ENCODE measurements around the gene USP44. TPM values are rescaled to one million over a fixed set of nuclear protein-coding genes. Genes with fewer than 3 reads are reported as not detected.

Gene USP44
- total and polyA plus RNA-seq, 2 of the 4 experiments (the other 2 are of a cell fraction) = 13.0 to 33.5 TPM

- Histone ChIP-seq H3K18ac (ENCODE audit: low read depth, low read length) (no peak overlapping the region), H3K9me1 (ENCODE audit: insufficient read depth, low read length) (no peaks in the 10 kb centered on the region; the same call in none of the 2 replicates), H4K20me1 (ENCODE audit: insufficient read depth, low read length) (no peaks in the 10 kb centered on the region; the same call in 1 of the 2 replicates), H3K79me1 (ENCODE audit: low read depth in 1 of 2, low read length in 2 of 2) (peaks cover 26 to 36% of the 10 kb centered on the region in 2 experiments), H2BK5ac (ENCODE audit: low read depth, low read length, poor library complexity, severe bottlenecking) (no peak overlapping the region), H3K27me3 (ENCODE audit: control insufficient read depth, insufficient read depth, low read length) (no peaks in the 10 kb centered on the region), H4K91ac (ENCODE audit: insufficient read depth, low read depth, low read length) (no peak overlapping the region), H3K9ac (ENCODE audit: low read depth, low read length) (no peak overlapping the region), H2AK9ac (replicated peaks; ENCODE audit: low read depth, low read length, poor library complexity) (no peak overlapping the region), H3K4me1 (ENCODE audit: control insufficient read depth, insufficient read depth, low read length) (peaks cover 2% of the 10 kb centered on the region), H2AK5ac (ENCODE audit: low read depth, low read length) (no peak overlapping the region), H3K4ac (ENCODE audit: low read depth, low read length) (no peak overlapping the region), H2BK120ac (ENCODE audit: low read depth, low read length) (no peak overlapping the region), H3K36me3 (ENCODE audit: control insufficient read depth, insufficient read depth, low read length) (peaks cover 50% of the 10 kb centered on the region), H4K8ac (ENCODE audit: low read depth in 2 of 2, low read length in 2 of 2) (no peak overlapping the region), H2BK20ac (ENCODE audit: low read depth, low read length) (no peak overlapping the region), H3K56ac (ENCODE audit: extremely low read depth, insufficient read depth, low read length) (no peak overlapping the region), H4K5ac (ENCODE audit: low read depth, low read length) (no peak overlapping the region), H3K23ac (ENCODE audit: low read depth, low read length) (no peak overlapping the region), H2AFZ (replicated peaks; ENCODE audit: low read length, poor library complexity) (no peak overlapping the region), H3K4me2 (ENCODE audit: low read depth, low read length) (no peak overlapping the region), H2BK15ac (ENCODE audit: low read depth, low read length) (no peak overlapping the region), H3K14ac (replicated peaks; ENCODE audit: low read depth, low read length) (no peak overlapping the region), H3K9me3 (ENCODE audit: control insufficient read depth, insufficient read depth, low read length) (no peaks in the 10 kb centered on the region), H3K4me3 (ENCODE audit: insufficient read depth, low read depth, low read length) (no peak overlapping the region), H3K27ac (ENCODE audit: insufficient read depth, low read length) (no peak overlapping the region)
- 92% methylated on average over 2 of the region's 10 CpGs; no CpG with 5 or more reads in 1 of the 2 experiments for WGBS, 2 experiments (ENCODE audit: extremely low coverage in 2 of 2, insufficient read length in 1 of 2)
- POLR2A ChIA-PET (ENCODE audit: unreplicated experiment) = no interaction called here
- CTCF ChIA-PET = interaction anchor here (0.6 kb wide), 1 partner anchor 209 kb away, joined by 3 read pairs; no protein-coding TSS in a partner anchor
- ATAC-seq (ENCODE audit: low read depth) (no peak), DNase-seq (peak; percentile 7)
- in situ Hi-C loops (cut with MboI; ENCODE audit: low sequenced_read_pairs) = no loop called here
- dilution Hi-C loops (cut with HindIII; ENCODE audit: low sequenced_read_pairs, unreplicated experiment) = no loop called here
- intact Hi-C loops (cut with micrococcal nuclease) = no loop called here
- BruUV-seq (replicated peaks) = no TSS peak
- TF ChIP-seq POLR2A (IDR thresholded peaks at IDR 0.05; ENCODE audit: low read depth, low read length) (no peak), RCOR1 (IDR thresholded peaks at IDR 0.05; ENCODE audit: insufficient replicate concordance, low read length) (no peak), NFE2L2 (IDR thresholded peaks at IDR 0.05; ENCODE audit: low read depth, low read length) (no peak), CHD1 (IDR thresholded peaks at IDR 0.05; ENCODE audit: low read depth, low read length) (no peak), RFX5 (IDR thresholded peaks at IDR 0.05; ENCODE audit: low read depth, low read length) (no peak), CEBPB (IDR thresholded peaks at IDR 0.05; ENCODE audit: low read depth, low read length) (no peak), BHLHE40 (IDR thresholded peaks at IDR 0.05; ENCODE audit: low read depth, low read length) (no peak), MXI1 (IDR thresholded peaks at IDR 0.05; ENCODE audit: borderline replicate concordance, low read depth, low read length) (no peak), FOS (IDR thresholded peaks at IDR 0.05; ENCODE audit: low read depth, low read length) (no peak), ELK1 (IDR thresholded peaks at IDR 0.05; ENCODE audit: borderline replicate concordance, low read depth, low read length) (no peak), RAD21 (IDR thresholded peaks at IDR 0.05; ENCODE audit: low read length) (no peak), MAZ (IDR thresholded peaks at IDR 0.05; ENCODE audit: borderline replicate concordance, low read depth, low read length) (no peak), MAFK (IDR thresholded peaks at IDR 0.05; ENCODE audit: low read depth, low read length) (no peak)
- TF ChIP-seq, protein P1, sequence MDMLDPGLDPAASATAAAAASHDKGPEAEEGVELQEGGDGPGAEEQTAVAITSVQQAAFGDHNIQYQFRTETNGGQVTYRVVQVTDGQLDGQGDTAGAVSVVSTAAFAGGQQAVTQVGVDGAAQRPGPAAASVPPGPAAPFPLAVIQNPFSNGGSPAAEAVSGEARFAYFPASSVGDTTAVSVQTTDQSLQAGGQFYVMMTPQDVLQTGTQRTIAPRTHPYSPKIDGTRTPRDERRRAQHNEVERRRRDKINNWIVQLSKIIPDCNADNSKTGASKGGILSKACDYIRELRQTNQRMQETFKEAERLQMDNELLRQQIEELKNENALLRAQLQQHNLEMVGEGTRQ (IDR thresholded peaks at IDR 0.05; ENCODE audit: low read depth, low read length) = no peak
- TF ChIP-seq, protein P2, sequence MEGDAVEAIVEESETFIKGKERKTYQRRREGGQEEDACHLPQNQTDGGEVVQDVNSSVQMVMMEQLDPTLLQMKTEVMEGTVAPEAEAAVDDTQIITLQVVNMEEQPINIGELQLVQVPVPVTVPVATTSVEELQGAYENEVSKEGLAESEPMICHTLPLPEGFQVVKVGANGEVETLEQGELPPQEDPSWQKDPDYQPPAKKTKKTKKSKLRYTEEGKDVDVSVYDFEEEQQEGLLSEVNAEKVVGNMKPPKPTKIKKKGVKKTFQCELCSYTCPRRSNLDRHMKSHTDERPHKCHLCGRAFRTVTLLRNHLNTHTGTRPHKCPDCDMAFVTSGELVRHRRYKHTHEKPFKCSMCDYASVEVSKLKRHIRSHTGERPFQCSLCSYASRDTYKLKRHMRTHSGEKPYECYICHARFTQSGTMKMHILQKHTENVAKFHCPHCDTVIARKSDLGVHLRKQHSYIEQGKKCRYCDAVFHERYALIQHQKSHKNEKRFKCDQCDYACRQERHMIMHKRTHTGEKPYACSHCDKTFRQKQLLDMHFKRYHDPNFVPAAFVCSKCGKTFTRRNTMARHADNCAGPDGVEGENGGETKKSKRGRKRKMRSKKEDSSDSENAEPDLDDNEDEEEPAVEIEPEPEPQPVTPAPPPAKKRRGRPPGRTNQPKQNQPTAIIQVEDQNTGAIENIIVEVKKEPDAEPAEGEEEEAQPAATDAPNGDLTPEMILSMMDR (conservative IDR thresholded peaks at IDR 0.05; ENCODE audit: low read depth, low read length) = no peak
Measured at GRCh38 chr12:95506707-95507523, 44.4 kb downstream of the USP44 start.

Data from IMR-90 (cell line).